Left cardiac atrium (tissue), 4 donors: ENCODE data around the gene CTXND2. TPM values are rescaled to one million over a fixed set of nuclear protein-coding genes. Genes with fewer than 3 reads are reported as not detected.
"Not testable (repeated sequence)": the region's sequence is repeated elsewhere in the genome, so short reads cannot be mapped to it uniquely, and the experiment has no call there.

Experiments
- ATAC-seq, 2 donors: fragments of 200-7000 bp; cut with Tn5 transposase; one replicate each; pipeline ENCODE4 v1.9.1; 2020; ENCODE audit warnings: mild to moderate bottlenecking in 2 of 2, moderate library complexity in 2 of 2
- DNase-seq: peaks from one replicate; pipeline ENCODE4 v3.0.0-alpha.2; 2020
- intact Hi-C, 2 donors: fragments of 100-400 bp; cut with DNase I; formaldehyde crosslinking; loops; one replicate each; pipeline versions ENCODE4 v1.14.1 to v1.15.1; 2022 to 2023
- total RNA-seq, 2 donors: library from RNA; stranded (reverse); fragmentation: NEBNext Ultra II Directional; extraction: Animal tissue kit (Norgen Biotek cat#: 25700); gene quantifications; one replicate each; pipeline ENCODE4 v1.2.1, GENCODE V29; 2021
- donor health status: DM: no; HTN: yes; CAD: no.
- donor health status: DM: no; HTN: yes; CAD: no; lungs with severe emphysema.
- donor health status: DM: yes; HTN: yes; CAD: no.
- donor health status: Dilated cardiomyopathy.

Gene CTXND2
- total RNA-seq, 2 donors from 2014 or later: not detected

- DNase-seq (no peak), ATAC-seq (no peak)
- intact Hi-C loops: loop anchor here in 1 of 2 donors (10.0 kb wide), 2 partner anchors 47 to 53 kb away; partner anchors contain the start of genes ARNT and CERS2
These were observed 41.4 kb downstream of the CTXND2 start for GRCh38 chr1:150928286-150928685.

- intact Hi-C loops: loop anchor here in 1 of 2 donors (10.0 kb wide), 2 partner anchors 46 to 54 kb away; partner anchors contain the start of genes ARNT and CERS2
- ATAC-seq, DNase-seq: not testable (repeated sequence)
These were observed 41.8 kb downstream of the CTXND2 start for GRCh38 chr1:150928775-150929174.

GRCh38 chr1:150931773-150932172 is 44.8 kb downstream of the CTXND2 start:
- intact Hi-C loops: no loop called here
- ATAC-seq: no peak
- no peak for DNase-seq

- intact Hi-C loops: no loop called here
- DNase-seq: no peak
- ATAC-seq: no peak
These were observed 57.9 kb downstream of the CTXND2 start for GRCh38 chr1:150944856-150945255.

- intact Hi-C loops: no loop called here
- DNase-seq (no peak), ATAC-seq (no peak)
These were observed 67.8 kb downstream of the CTXND2 start for GRCh38 chr1:150954708-150955107.

- ATAC-seq (no peak), DNase-seq (no peak)
- intact Hi-C loops: no loop called here
These were observed 68.3 kb downstream of the CTXND2 start for GRCh38 chr1:150955280-150955679.

- DNase-seq (no peak), ATAC-seq (no peak)
- intact Hi-C loops: no loop called here
These were observed 70.7 kb downstream of the CTXND2 start for GRCh38 chr1:150957666-150958065.

- ATAC-seq (no peak), DNase-seq (no peak)
- intact Hi-C loops: no loop called here
These were observed 73.7 kb downstream of the CTXND2 start for GRCh38 chr1:150960646-150961045.

GRCh38 chr1:150961756-150962155 is 74.8 kb downstream of the CTXND2 start:
- no peak for ATAC-seq
- no peak for DNase-seq

More at GRCh38 chr1:150961756-150962155, 74.8 kb downstream of the CTXND2 start:
- intact Hi-C loops: no loop called here

Other genes with a start within 250 kb of the CTXND2 start
- 10 to 100 TPM; 14.3 to 16.0 TPM for gene GOLPH3L, start 190.0 kb upstream of the CTXND2 start, total RNA-seq
- under 1 TPM; 0.29 to 0.60 TPM for gene HORMAD1, start 166.2 kb upstream of the CTXND2 start, total RNA-seq
- gene CTSS, start 121.4 kb upstream of the CTXND2 start, total RNA-seq: 10 to 100 TPM; 42.2 to 77.4 TPM
- 10 to 100 TPM; 17.5 to 18.4 TPM for gene CTSK, start 78.9 kb upstream of the CTXND2 start, total RNA-seq
- 10 to 100 TPM; 31.9 to 32.5 TPM for gene ARNT, start 10.5 kb upstream of the CTXND2 start, total RNA-seq
- 10 to 100 TPM; 16.3 to 19.9 TPM for gene SETDB1, start 39.2 kb downstream of the CTXND2 start, total RNA-seq
- 100 to 1,000 TPM in 1 of 2 donors, 10 to 100 TPM in 1; 72.0 to 105 TPM for gene CERS2, start 87.7 kb downstream of the CTXND2 start, total RNA-seq
- gene ANXA9, start 95.2 kb downstream of the CTXND2 start, total RNA-seq: under 1 TPM; 0.15 to 0.44 TPM
- 10 to 100 TPM; 32.2 to 36.2 TPM for gene MINDY1, start 119.8 kb downstream of the CTXND2 start, total RNA-seq
- 10 to 100 TPM; 33.1 to 36.6 TPM for gene PRUNE1, start 121.3 kb downstream of the CTXND2 start, total RNA-seq
- under 1 TPM; 0.15 to 0.16 TPM for gene BNIPL, start 149.4 kb downstream of the CTXND2 start, total RNA-seq
- 1 to 10 TPM; 4.8 to 6.5 TPM for gene C1orf56, start 160.6 kb downstream of the CTXND2 start, total RNA-seq
- 10 to 100 TPM; 36.5 to 55.3 TPM for gene CDC42SE1, start 172.5 kb downstream of the CTXND2 start, total RNA-seq
- 1 to 10 TPM; 2.0 to 2.7 TPM for gene MLLT11, start 173.3 kb downstream of the CTXND2 start, total RNA-seq
- 10 to 100 TPM; 13.4 to 15.6 TPM for gene GABPB2, start 183.6 kb downstream of the CTXND2 start, total RNA-seq